GM21515 (cell line): Measurements from ENCODE around the gene ANKMY2.
A peak's percentile ranks its signal among the peaks of the same experiment; 100 is the strongest.

Experiments
- ATAC-seq: cut with Tn5 transposase; IDR thresholded peaks from one replicate; pipeline ENCODE4 v1.9.1; 2021; ENCODE audit not compliant: unreplicated experiment

Gene ANKMY2

GRCh38 chr7:16583834-16584233 is 61.7 kb downstream of the ANKMY2 start:
- no peak for ATAC-seq

- no peak for ATAC-seq
Measured at GRCh38 chr7:16581286-16581685, 64.3 kb downstream of the ANKMY2 start.

GRCh38 chr7:16579216-16579615 is 66.3 kb downstream of the ANKMY2 start:
- ATAC-seq = no peak

GRCh38 chr7:16571941-16572340 is 73.6 kb downstream of the ANKMY2 start:
- ATAC-seq = no peak

- peak; percentile 72 for ATAC-seq
Measured at GRCh38 chr7:16564909-16565426, 80.6 kb downstream of the ANKMY2 start.

- ATAC-seq = no peak
Measured at GRCh38 chr7:16564023-16564380, 81.6 kb downstream of the ANKMY2 start.

GRCh38 chr7:16563281-16564022 is 82.1 kb downstream of the ANKMY2 start:
- ATAC-seq = no peak

- no peak for ATAC-seq
Measured at GRCh38 chr7:16562456-16563220, 82.9 kb downstream of the ANKMY2 start.

- no peak for ATAC-seq
Measured at GRCh38 chr7:16561943-16562342, 83.6 kb downstream of the ANKMY2 start.

GRCh38 chr7:16559497-16560179 is 85.9 kb downstream of the ANKMY2 start:
- ATAC-seq = no peak

- no peak for ATAC-seq
Measured at GRCh38 chr7:16558761-16559302, 86.7 kb downstream of the ANKMY2 start.

- ATAC-seq = no peak
Measured at GRCh38 chr7:16556359-16556758, 89.2 kb downstream of the ANKMY2 start.

- ATAC-seq = no peak
Measured at GRCh38 chr7:16554518-16555236, 90.9 kb downstream of the ANKMY2 start.

GRCh38 chr7:16550671-16551070 is 94.9 kb downstream of the ANKMY2 start:
- ATAC-seq = no peak
